Measurements from ENCODE around the gene ARL3. TPM values are rescaled to one million over a fixed set of nuclear protein-coding genes. Genes with fewer than 3 reads are reported as not detected.

ARL3 gene
- total RNA-seq, 4 donors from 2014 or later, result 11.0 to 17.7 (median 13.8) TPM

- Histone ChIP-seq H3K27ac (peak overlapping the region; percentile 4 to 100 (median 99)), H3K36me3 (peaks cover 0 to 40% (median under 1%) of the 10 kb centered on the region in 3 donors), H3K9me3 (no peaks in the 10 kb centered on the region), H3K27me3 (no peaks in the 10 kb centered on the region), H3K4me3 (peak overlapping the region; percentile 16 to 99 (median 93)), H3K4me1 (peaks cover 0 to 77% (median 68%) of the 10 kb centered on the region in 4 donors)
- TF ChIP-seq POLR2A (IDR thresholded peaks at IDR 0.05), result no peak
- no peak for DNase-seq (ENCODE audit: low spot score in 2 of 2)
- WGBS, 2 donors, result 13 to 21% methylated on average over 20 to 22 of the region's 25 CpGs
Measured at GRCh38 chr10:102648889-102649796, 65.1 kb downstream of the ARL3 start.

DNA sequence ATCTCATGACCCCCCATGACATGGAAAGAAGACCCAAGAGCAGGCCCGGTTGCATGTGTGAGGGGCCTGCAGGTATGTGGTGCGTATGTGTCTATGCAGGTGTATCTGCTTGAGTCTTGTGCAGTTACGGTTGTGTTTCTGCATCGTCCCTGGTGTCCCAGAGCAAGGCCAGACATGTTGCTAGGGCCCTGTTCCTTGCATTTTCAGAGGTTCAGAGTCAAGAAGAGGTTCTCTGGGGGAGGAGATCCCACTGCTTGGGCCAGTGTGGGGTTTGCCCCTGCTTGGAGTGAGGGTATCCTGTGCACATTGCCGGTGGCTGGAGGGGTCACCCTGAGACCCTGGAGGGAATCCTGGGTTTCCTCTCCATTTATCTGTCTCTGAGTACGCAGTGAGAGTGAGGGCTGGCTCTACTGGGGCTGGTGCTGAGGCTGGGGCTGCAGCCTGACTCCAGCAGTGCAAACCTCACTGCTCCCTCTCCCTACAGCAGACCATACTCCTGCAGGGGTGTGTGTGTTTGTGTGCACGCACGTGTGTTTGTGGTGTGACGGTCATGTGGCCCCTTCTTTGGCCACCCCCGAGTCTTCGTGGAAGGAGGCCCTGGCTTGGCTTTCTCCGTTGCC lies 65.8 kb downstream of the ARL3 start:
- WGBS, 2 donors, result 18 to 34% methylated on average over 6 to 7 of the region's 12 CpGs
- Histone ChIP-seq H3K9me3 (no peaks in the 10 kb centered on the region), H3K36me3 (peaks cover 0 to 32% (median 0%) of the 10 kb centered on the region in 3 donors), H3K27me3 (no peaks in the 10 kb centered on the region), H3K4me1 (peaks cover 0 to 69% (median 67%) of the 10 kb centered on the region in 4 donors), H3K27ac (peak overlapping the region; percentile 99 to 100 (median 99)), H3K4me3 (peak overlapping the region in 3 of 4 donors; percentile 88 to 99 (median 98))
- TF ChIP-seq EP300 (IDR thresholded peaks at IDR 0.05) (no peak), POLR2A (IDR thresholded peaks at IDR 0.05) (no peak)
- TF ChIP-seq, protein P1, sequence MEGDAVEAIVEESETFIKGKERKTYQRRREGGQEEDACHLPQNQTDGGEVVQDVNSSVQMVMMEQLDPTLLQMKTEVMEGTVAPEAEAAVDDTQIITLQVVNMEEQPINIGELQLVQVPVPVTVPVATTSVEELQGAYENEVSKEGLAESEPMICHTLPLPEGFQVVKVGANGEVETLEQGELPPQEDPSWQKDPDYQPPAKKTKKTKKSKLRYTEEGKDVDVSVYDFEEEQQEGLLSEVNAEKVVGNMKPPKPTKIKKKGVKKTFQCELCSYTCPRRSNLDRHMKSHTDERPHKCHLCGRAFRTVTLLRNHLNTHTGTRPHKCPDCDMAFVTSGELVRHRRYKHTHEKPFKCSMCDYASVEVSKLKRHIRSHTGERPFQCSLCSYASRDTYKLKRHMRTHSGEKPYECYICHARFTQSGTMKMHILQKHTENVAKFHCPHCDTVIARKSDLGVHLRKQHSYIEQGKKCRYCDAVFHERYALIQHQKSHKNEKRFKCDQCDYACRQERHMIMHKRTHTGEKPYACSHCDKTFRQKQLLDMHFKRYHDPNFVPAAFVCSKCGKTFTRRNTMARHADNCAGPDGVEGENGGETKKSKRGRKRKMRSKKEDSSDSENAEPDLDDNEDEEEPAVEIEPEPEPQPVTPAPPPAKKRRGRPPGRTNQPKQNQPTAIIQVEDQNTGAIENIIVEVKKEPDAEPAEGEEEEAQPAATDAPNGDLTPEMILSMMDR (IDR thresholded peaks at IDR 0.05), result no peak
- DNase-seq (ENCODE audit: low spot score in 2 of 2), result no peak

DNA sequence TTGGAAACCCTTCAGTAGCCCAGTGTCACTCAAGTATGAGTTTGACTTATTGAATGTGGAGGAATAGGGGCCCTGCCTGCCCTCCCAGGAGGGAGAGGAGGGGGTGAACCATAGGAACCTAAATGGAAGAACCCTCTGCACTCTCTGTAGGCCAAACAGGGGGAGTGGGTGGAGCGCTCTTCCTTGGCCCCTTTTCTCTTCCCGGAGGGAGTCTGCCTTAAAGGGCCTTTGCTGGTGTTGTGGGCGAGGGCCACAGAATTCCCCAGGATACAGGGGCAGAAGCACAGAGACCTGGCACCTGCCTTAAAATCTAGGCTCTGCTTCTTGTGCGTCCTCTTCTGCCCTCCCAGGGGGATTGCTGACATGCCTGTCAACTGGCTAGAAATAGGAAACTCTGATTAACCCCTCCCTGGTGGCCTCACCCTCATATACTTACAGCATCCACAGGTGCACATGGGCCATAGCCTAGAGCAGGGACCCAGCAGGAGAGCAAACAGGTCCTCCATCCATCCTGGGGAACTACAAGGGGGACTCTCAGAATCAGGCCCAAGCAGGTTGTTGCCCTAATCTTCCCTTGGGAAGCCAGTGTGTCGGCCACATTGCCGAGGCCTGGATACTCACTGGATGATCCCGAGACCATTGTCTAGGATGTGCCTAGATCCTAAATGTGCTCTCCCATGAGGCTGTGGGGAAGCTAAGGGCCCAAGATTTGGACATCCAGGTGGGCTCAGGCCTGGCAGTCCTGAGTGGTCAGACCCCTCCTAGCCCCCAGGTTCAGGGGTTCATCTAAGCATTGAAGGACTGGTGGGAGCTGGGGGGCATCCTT lies 66.5 kb downstream of the ARL3 start:
- no peak for DNase-seq (ENCODE audit: low spot score in 2 of 2)
- TF ChIP-seq POLR2A (IDR thresholded peaks at IDR 0.05), result no peak
- no peak for TF ChIP-seq EP300 (IDR thresholded peaks at IDR 0.05)
- Histone ChIP-seq H3K4me3 (peak overlapping the region; percentile 88 to 99 (median 96)), H3K9me3 (no peaks in the 10 kb centered on the region), H3K4me1 (peaks cover 0 to 62% (median 61%) of the 10 kb centered on the region in 4 donors), H3K27me3 (no peaks in the 10 kb centered on the region), H3K36me3 (peaks cover 0 to 25% (median 0%) of the 10 kb centered on the region in 3 donors), H3K27ac (peak overlapping the region; percentile 99 to 100 (median 99))
- WGBS, 2 donors, result 18 to 26% methylated on average over 6 to 7 of the region's 7 CpGs

- Histone ChIP-seq H3K9me3 (no peaks in the 10 kb centered on the region), H3K4me1 (peaks cover 0 to 54% (median 52%) of the 10 kb centered on the region in 4 donors), H3K27me3 (no peaks in the 10 kb centered on the region), H3K36me3 (peaks cover 0 to 25% (median 0%) of the 10 kb centered on the region in 3 donors), H3K27ac (peak overlapping the region; percentile 99 to 100 (median 99)), H3K4me3 (peak overlapping the region; percentile 88 to 99 (median 96))
- DNase-seq (ENCODE audit: low spot score in 2 of 2), result peak in 1 of 2 donors; percentile 66
- WGBS, 2 donors, result 8 to 17% methylated on average over 17 to 18 of the region's 18 CpGs
- TF ChIP-seq EP300 (IDR thresholded peaks at IDR 0.05) (peak in 1 of 2 donors; percentile 16), POLR2A (IDR thresholded peaks at IDR 0.05) (no peak)
- TF ChIP-seq, protein P1 (IDR thresholded peaks at IDR 0.05), result no peak
Measured at GRCh38 chr10:102646610-102647442, 67.4 kb downstream of the ARL3 start.

DNA sequence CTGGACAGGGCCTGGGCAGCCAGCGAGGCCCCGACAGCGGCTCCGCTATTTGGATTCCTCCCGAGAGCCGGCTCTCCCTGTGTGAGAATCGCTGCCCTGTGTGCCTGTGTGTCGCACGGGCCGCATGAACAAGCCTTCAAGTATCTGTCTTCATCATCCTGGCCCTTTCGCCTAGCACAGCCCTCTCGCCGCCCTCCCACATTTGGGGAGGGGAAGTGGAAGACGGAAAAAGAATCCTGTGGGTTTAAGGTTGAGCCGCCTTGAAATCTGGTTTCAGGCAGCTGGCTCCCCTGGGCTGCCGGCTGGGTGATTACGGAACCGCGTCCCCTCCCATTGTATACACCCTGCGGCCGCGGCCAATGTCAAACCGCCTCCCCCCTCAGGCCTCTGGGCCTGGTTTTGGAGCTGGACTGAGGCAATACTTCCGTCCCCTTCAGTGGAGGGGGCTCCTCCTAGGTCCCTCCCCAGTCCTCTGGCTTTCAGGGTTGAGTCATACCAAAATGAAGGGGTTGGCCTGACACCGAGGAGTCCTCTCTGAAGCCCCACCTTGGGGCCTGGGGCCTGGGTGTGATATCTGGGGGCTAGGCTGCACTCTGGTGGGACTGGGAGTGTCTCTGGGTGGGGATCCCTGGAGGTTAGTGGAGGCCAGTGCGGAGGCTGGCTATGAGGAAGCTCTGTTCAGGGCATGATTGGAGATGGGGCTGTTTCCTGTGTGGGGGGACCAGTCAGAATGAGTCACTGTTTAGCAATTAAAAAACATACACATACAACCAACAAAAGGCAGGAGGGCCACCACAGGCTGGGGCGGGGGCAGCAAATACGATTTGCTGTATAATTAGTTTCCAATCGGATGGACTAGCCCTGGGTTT lies 68.2 kb downstream of the ARL3 start:
- peak; percentile 85 to 86 for TF ChIP-seq POLR2A (IDR thresholded peaks at IDR 0.05)
- peak; percentile 60 to 98 for TF ChIP-seq EP300 (IDR thresholded peaks at IDR 0.05)
- TF ChIP-seq, protein P1 (IDR thresholded peaks at IDR 0.05), result peak in 2 of 5 experiments; percentile 37 to 38
- no peaks in the 10 kb centered on the region for H3K9me3 ChIP-seq
- peaks cover 0 to 21% (median 0%) of the 10 kb centered on the region in 3 donors for H3K36me3 ChIP-seq
- H3K27me3 ChIP-seq, result no peaks in the 10 kb centered on the region
- peak overlapping the region; percentile 88 to 99 (median 96) for H3K4me3 ChIP-seq
- H3K27ac ChIP-seq, result peak overlapping the region; percentile 99 to 100 (median 99)
- H3K4me1 ChIP-seq, result peaks cover 0 to 50% (median 44%) of the 10 kb centered on the region in 4 donors
- WGBS, 2 donors, result 0% methylated on average over 17 to 21 of the region's 29 CpGs
- peak; percentile 90 to 94 for DNase-seq (ENCODE audit: low spot score in 2 of 2)
